ENCODE data around the gene ZNF37A.
"Not testable (repeated sequence)": the region's sequence is repeated elsewhere in the genome, so short reads cannot be mapped to it uniquely, and the experiment has no call there.

Gene ZNF37A

DNA sequence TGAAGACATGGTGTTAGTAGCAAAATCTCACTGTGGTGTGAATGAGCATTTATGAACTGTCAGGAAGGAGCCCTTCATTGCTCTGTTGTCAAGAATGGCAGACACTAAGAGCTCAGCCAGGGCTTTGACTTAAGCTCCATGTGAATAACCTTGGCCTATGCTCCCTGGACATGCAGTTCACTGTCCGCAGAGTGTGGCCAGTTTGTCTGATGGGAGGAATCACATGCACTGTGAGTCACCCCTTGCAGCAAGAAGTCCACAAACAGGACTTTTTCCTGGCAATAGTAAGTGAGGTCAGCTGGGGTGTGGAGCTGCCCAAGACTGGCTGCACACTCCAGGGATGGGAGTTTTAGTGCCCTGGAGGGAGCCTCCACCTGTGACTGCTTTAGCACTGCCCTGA, 49.5 kb downstream of the ZNF37A start:
- no peak for DNase-seq

DNA sequence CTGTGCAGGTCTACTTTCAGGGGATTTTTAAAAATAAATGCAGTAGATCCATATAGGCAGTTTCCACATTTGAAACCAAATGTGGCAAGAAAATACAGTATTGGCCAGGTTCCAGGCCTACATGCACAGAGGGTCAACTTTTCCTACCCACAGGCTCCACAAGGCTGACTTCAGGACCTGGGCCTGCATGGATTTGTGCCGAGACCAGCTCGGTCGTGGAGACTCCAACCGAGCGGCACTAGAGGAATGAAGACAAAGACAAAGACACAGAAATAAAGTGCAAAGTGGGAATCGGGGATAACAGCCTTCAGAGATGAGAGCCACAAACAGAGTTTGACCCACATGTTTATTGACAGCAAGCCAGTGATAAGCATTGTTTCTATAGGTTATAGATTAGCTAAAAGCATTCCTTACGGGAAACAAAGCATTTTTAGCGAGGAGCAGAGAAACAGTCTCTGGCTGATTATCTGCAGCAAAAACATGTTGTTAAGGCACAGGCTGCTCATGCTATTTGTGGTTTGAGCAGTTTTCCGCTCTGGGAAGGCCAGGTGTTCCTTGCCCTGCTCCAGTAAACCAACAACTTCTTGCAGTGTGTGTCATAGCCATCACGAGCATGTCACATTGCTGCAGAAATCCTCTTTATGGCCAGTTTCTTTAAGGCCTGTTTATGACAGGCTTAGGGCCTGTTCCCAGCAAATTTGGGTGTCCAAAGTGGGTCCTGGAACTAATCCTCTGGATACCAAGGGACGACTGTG, 52.6 kb downstream of the ZNF37A start:
- no peak for DNase-seq
- in situ Hi-C loops (cut with MboI; ENCODE audit: low pct_unique_long_range_greater_than_20kb, low sequenced_read_pairs) = no loop called here

More for the DNA sequence above, 49.5 kb downstream of the ZNF37A start:
- in situ Hi-C loops (cut with MboI; ENCODE audit: low pct_unique_long_range_greater_than_20kb, low sequenced_read_pairs) = no loop called here

DNA sequence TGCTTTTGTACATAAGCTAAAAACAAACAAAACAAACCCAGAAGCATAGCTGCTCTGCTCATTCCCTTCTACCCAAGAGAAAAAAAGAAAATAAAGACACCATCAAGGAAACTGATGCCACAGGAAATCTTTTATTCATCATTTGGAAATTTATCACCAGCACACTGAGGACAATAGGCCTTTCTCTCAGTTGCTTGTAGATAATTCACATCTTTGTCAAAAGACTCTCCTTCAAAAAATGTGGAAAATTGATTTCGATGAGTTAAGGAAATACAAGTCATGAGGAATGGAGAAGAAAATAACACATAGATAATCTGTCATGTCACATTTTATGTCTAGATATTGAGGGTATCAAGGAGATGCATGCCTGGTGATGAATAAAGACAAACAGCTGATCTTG, 53.5 kb downstream of the ZNF37A start:
- in situ Hi-C loops (cut with MboI; ENCODE audit: low pct_unique_long_range_greater_than_20kb, low sequenced_read_pairs) = no loop called here
- DNase-seq = no peak

DNA sequence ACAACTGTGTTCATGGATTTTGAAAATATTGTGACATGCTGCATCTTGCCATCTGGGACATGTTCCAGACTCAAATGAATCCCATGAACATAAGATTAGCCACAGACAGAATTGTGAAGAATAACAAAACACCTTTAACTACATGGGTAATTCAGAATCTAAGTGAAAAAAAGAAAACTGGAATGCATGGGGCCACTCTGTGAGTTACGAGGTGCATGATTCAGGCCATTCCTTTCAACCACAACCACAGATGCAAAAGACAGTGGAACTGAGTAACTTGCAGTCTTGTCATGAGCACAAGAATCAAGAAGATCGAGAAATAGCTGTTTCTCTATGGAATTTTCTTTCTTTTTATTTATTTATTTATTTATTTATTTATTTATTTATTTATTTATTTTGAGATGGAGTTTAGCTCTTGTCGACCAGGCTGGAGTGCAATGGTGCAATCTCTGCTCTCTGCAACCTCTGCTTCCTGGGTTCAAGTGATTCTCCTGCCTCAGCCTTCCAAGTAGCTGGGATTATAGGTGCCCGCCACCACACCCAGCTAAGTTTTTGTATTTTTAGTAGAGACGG, 56.8 kb downstream of the ZNF37A start:
- DNase-seq; in situ Hi-C loops (cut with MboI; ENCODE audit: low pct_unique_long_range_greater_than_20kb, low sequenced_read_pairs): not testable (repeated sequence)

DNA sequence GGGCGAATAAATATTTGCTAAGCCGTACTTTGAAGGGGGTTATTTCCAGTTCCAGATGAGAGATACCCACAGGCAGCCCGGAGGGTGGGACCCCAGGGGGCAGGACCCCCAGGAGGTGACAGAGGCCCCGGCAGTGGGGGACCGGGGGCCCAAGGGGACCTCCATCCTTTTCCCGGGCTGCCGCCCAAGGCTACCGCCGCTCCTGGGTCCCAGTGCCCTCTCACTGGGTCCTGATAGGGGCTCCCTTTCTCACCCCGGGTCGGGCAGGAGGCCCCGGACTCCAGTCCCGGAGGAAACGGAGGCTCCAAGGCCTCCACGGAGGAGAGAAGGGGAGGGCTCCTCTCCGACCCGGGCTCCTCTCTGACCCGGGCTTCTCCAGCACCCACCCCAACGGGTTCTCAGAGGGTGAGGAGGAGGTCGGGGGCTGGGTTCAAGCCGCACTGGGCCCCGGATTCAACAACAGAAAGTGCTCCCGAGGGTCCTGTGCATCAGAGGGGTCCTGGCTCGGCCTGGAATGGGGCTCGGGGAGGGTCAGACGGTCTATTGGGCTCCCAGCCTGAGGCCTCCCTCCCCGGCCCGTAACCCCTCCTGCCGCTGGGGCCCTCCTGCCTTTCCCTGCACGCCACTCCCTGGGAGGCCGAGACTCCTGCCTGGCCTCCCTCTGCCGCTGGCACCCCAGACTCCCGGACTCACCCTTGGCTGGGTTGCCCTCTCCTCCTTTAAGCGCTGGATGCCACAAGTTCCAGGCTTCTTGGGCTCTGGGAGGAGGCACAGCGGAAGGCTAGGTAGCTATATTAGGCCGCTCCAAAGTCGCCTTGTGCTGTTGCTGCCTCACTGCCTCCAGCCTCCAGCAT, 62.5 kb downstream of the ZNF37A start:
- in situ Hi-C loops (cut with MboI; ENCODE audit: low pct_unique_long_range_greater_than_20kb, low sequenced_read_pairs) = no loop called here
- DNase-seq = no peak

DNA sequence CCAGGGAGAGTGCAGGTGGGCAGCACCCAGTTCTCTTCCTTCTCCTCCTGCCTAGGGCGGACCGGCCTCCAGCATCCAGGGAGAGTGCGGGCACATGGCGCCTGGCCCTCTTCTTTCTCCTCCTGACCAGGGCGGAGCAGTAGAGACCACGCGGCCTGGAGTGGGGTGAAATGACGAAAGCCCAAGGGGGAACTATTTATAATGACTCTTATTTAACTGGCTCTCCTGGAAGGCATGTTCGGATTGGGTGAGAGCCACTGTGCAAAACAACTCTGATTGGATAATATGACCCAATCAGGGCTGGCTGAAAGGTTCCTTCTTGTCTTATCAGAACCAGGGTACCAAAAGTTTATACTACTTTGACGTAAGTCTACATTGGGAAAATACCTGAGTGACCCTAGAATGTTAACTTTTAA, 63.1 kb downstream of the ZNF37A start:
- DNase-seq = no peak
- in situ Hi-C loops (cut with MboI; ENCODE audit: low pct_unique_long_range_greater_than_20kb, low sequenced_read_pairs) = no loop called here

DNA sequence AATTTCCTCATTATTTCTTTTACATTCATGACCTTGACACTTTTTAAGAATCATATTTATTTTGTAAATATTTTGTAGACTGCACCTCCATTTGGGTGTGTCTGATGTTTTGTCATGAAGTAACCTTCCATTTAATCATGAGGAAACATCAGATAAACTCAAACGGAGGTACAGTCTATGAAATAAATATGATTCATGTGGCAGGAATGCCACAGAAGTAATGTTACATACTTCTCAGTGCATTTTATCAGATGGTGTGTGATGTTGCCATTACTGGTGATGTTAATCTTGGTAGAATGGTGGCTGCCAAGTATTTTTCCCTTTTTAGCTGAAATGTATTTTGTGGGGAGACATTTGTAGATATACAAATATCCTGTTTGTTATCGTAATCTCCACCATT, 64.9 kb downstream of the ZNF37A start:
- in situ Hi-C loops (cut with MboI; ENCODE audit: low pct_unique_long_range_greater_than_20kb, low sequenced_read_pairs) = no loop called here
- no peak for DNase-seq

DNA sequence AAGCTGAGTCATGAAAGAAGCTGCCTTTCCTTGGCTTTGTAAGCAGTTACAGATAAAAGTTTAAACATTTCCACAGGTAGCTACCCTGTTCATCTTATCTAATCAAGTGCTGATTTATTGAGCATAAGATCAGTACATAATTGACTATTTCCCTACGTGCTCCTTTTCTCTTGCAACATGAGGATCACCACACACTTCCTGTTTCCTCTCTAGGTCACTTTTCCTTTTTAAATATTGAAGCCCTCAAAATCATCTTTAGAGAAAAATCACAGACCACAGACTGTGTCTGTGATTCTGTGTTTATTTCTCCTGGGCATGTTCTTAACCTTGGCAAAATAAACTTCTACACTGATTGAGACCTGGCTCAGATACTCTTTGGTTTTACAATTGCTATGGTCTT, 69.5 kb downstream of the ZNF37A start:
- DNase-seq = no peak
- in situ Hi-C loops (cut with MboI; ENCODE audit: low pct_unique_long_range_greater_than_20kb, low sequenced_read_pairs) = no loop called here

DNA sequence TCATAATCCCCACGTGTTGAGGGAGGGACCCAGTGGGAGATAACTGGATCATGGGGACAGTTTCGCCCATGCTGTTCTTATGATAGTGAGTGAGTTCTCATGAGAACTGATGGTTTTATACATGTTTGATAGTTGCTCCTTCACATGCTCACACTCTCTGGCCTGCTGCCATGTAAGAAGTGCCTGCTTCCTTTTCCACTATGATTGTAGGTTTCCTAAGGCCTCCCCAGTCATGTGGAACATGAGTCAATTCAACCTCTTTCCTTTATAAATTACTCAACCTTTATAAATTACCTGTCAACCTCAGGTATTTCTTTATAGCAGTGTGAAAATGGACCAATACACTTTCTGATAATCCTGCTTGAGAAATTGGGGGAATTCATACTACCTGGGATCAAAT, 80.2 kb downstream of the ZNF37A start:
- no peak for DNase-seq
- in situ Hi-C loops (cut with MboI; ENCODE audit: low pct_unique_long_range_greater_than_20kb, low sequenced_read_pairs) = no loop called here

DNA sequence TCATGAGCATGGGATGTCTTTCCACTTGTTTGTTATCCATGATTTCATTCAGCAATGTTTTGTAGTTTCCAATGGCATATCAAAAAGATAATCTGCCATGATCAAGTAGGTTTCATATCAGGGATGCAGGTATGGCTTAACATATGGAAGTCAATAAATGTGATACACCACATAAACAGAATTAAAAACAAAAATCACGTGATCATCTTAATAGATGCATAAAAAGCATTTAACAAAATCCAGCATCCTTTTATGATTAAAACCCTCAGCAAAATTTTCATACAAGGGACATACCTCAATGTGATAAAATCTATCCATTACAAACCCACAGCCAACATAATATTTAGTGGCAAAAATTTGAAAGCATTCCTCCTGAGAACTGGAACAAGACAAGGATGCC, 90.3 kb downstream of the ZNF37A start:
- no peak for DNase-seq
- in situ Hi-C loops (cut with MboI; ENCODE audit: low pct_unique_long_range_greater_than_20kb, low sequenced_read_pairs) = no loop called here
